ENCODE data around the gene SLC7A5.

SLC7A5 gene

DNA sequence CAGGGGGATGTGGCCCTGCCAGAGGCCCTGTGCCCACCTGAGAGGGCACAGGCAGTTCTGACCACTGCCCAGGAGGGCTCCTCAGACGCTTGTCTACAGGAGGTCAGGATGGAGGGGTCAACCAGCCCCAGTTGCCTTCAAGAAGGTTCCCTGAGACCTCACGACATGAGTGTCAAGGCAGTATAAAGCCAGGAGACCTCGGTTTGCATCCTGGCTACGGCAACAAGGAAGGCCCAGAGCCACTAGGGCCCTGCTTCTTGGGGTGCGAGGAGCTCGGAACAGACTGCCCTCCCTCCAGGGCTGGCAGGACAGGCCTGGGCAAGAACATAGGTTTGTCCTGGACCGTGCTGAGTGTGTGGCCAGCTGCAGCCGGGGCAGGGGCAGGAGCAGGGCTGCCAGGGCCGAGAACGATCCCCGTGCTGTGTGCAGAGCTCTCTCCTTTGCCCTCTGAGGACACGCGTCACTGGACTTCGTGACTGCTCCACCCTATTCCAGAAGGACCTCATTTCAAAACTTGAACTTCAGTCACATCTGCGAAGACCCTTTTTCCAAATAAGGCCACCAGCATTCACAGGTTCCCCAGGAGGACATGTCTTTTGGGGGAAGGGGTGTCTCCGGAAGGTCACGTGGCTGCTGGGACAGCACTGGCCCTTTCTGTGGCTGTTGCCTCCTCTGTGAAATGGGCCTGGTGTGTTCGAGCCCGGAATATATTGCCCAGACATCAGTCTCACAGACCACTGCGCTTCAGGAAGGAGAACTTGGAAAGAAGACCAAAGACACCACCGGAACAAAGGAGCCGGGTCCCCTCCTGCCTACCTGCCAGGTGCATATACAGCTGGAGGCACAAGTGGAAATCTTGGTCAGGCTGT is 27.7 kb downstream of the SLC7A5 start:
- no peak for TF ChIP-seq CTCF (conservative IDR thresholded peaks at IDR 0.05; ENCODE audit: low read depth)
- DNase-seq (ENCODE audit: low spot score) = no peak
- POLR2A ChIA-PET (ENCODE audit: low non-redundant PET) = no interaction called here
- CTCF ChIA-PET = no interaction called here
- peak overlapping the region; percentile 98 for H3K27ac ChIP-seq

GRCh38 chr16:87840271-87840978 is 28.9 kb downstream of the SLC7A5 start:
- POLR2A ChIA-PET (ENCODE audit: low non-redundant PET) = no interaction called here
- DNase-seq (ENCODE audit: low spot score) = no peak
- CTCF ChIA-PET = interaction anchor here (0.8 to 1.8 kb wide), 3 partner anchors 9 to 31 kb away, joined by 3 to 7 read pairs (median 3); no protein-coding TSS in a partner anchor
- TF ChIP-seq CTCF (conservative IDR thresholded peaks at IDR 0.05; ENCODE audit: low read depth) = no peak
- peak overlapping the region; percentile 98 for H3K27ac ChIP-seq

GRCh38 chr16:87839542-87840270 is 29.6 kb downstream of the SLC7A5 start:
- DNase-seq (ENCODE audit: low spot score) = no peak
- peak overlapping the region; percentile 98 for H3K27ac ChIP-seq
- no peak for TF ChIP-seq CTCF (conservative IDR thresholded peaks at IDR 0.05; ENCODE audit: low read depth)
- CTCF ChIA-PET = interaction anchor here (0.6 to 6.6 kb wide), 6 partner anchors 10 to 60 kb away, joined by 3 to 37 read pairs (median 4); no protein-coding TSS in a partner anchor
- POLR2A ChIA-PET (ENCODE audit: low non-redundant PET) = no interaction called here

DNA sequence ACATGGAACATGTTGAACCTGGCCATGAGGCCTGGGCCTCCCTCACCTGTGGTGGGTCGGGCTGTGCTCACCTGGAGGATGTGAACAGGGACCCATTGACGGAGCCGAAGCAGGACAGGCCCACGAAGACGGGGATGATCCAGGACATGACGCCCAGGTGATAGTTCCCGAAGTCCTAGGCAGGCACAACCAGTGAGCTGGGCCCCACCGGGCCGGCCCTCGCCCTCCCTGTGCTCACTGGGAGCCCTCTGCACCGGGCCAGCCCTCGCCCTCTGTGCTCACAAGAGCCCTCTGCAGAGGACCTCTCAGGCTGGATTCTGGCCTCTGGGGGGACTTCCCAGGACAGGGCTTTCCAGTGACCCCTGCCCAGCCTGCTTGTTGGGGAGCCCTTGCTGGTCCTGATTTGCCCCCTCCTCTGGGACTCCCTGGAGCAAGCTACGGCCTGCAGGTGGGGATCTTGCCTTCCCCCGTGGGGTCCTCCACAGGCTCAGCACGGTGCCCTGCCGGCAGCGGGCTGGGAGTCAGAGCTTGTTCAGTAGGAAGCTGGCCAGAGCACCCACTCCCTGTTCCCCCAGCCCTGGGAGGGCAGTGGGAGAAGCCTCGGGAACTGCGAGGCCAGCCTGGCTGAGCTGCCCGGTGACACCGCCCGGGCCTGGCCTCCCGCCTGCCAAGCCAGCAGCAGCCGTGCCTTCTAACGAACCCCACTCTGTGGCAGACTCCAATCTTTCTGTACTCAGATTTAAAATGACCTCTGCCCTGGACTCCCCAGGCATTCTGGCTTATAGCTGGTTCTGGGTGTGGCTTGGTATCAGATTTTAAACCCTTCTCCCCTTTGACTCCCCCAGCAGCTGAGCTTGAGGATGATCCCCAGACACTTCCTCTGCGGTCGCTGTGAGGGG is 30.4 kb downstream of the SLC7A5 start:
- CTCF ChIA-PET = interaction anchor here (0.6 to 6.6 kb wide), 5 partner anchors 10 to 59 kb away, joined by 3 to 37 read pairs (median 6); no protein-coding TSS in a partner anchor
- DNase-seq (ENCODE audit: low spot score) = no peak
- TF ChIP-seq CTCF (conservative IDR thresholded peaks at IDR 0.05; ENCODE audit: low read depth) = no peak
- POLR2A ChIA-PET (ENCODE audit: low non-redundant PET) = no interaction called here
- H3K27ac ChIP-seq = peak overlapping the region; percentile 98

DNA sequence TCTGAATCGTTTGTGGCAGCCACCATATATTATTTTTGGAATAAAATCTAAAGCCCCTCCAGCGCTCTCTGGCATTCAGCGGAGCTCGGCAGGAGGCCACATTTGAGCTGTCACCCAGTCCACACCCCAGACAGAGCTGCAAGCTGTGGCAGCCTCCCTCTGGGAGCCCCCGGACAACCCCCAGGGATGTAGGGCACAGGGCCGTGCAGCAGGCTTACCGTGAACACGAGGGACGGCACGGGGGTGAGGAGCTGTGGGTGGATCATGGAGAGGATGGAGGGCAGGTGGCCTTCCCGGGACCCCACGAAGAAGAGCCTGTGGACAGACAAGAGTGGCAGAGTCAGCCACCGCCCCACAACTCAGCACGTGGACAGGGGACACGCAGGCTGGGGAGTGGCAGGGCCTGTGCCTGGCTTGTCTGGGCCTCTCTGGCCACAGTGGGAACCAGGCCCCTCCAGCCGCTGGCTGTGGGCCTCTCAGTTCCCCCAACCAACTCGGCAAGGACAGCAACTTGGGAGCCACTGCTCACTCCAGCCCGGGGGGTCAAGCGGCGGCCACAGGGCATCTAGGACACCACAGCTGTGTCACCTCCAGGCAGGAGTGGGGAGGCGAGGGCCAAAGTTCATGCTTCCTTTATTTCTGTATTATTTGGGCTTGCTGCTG is 31.5 kb downstream of the SLC7A5 start:
- ChIA-PET POLR2A (ENCODE audit: low non-redundant PET) (no interaction called here), CTCF (interaction anchor here (3.9 to 6.6 kb wide), 2 partner anchors 12 to 58 kb away, joined by 17 to 37 read pairs; no protein-coding TSS in a partner anchor)
- no peak for DNase-seq (ENCODE audit: low spot score)
- no peak for TF ChIP-seq CTCF (conservative IDR thresholded peaks at IDR 0.05; ENCODE audit: low read depth)
- H3K27ac ChIP-seq = peak overlapping the region; percentile 98
